ENCODE data around the gene QRICH1. TPM values are rescaled to one million over a fixed set of nuclear protein-coding genes. Genes with fewer than 3 reads are reported as not detected.

Gene QRICH1
- total and polyA plus RNA-seq, 10 of the 15 experiments (the other 5 are each of a cell fraction or from before 2014, with no cell fraction given) = 22.2 to 116 (median 81.4) TPM

- Histone ChIP-seq H4K20me1 (ENCODE audit: control insufficient read depth, insufficient read depth) (0 out of 2 replicates have a peak, but pooled peaks cover 3% of the 10 kb centered on the region), H2AFZ (ENCODE audit: control insufficient read depth, low read depth, low read length) (no peak overlapping the region), H3K27ac (ENCODE audit: control insufficient read depth, insufficient read depth) (no peak overlapping the region), H3K4me1 (ENCODE audit: control insufficient read depth, insufficient read depth, low read length) (peaks cover 5% of the 10 kb centered on the region; the same call in 1 of the 2 replicates), H3K79me2 (ENCODE audit: control insufficient read depth, insufficient read depth, low read length) (peaks cover 25% of the 10 kb centered on the region), H3K36me3 (ENCODE audit: control insufficient read depth in 2 of 2, insufficient read depth in 2 of 2, low read length in 1 of 2) (peaks cover 24 to 30% of the 10 kb centered on the region in 2 experiments), H3K9me3 (replicated peaks; ENCODE audit: control insufficient read depth, insufficient read depth, low read length) (no peaks in the 10 kb centered on the region), H3K4me2 (ENCODE audit: control insufficient read depth, insufficient read depth) (peak overlapping the region; percentile 86), H3K4me3 (no peak overlapping the region), H3K27me3 (replicated peaks in 1 of 2; ENCODE audit: control insufficient read depth in 2 of 2, insufficient read depth in 2 of 2, low read length in 1 of 2) (no peaks in the 10 kb centered on the region), H3K9ac (ENCODE audit: control insufficient read depth, insufficient read depth, low read length) (no peak overlapping the region)
- CTCF ChIA-PET = interaction anchor here (0.6 to 5.9 kb wide), 3 partner anchors 9 to 27 kb away, joined by 3 to 83 read pairs (median 21); partner anchors contain the start of genes P4HTM and WDR6
- no peak for DNase-seq (ENCODE audit: low read depth, low spot score)
- RAD21 ChIA-PET (ENCODE audit: unreplicated experiment) = interaction anchor here (2.3 kb wide), 1 partner anchor 29 kb away, joined by 12 read pairs; no protein-coding TSS in a partner anchor
- no peak for ATAC-seq
- in situ Hi-C loops (cut with MboI) (no loop called here), intact Hi-C loops (cut with micrococcal nuclease; ENCODE audit: unreplicated experiment) (no loop called here)
- no peak for FAIRE-seq
- SMC1A ChIA-PET (ENCODE audit: uncharacterized antibody, unreplicated experiment) = interaction anchor here (1.3 to 4.2 kb wide), 2 partner anchors 9 to 29 kb away, joined by 3 to 21 read pairs; partner anchors contain the start of gene WDR6
- no peak for TF ChIP-seq MTA2 (IDR thresholded peaks at IDR 0.05; ENCODE audit: low read depth)
- no peak for TF ChIP-seq FOS (IDR thresholded peaks at IDR 0.05; ENCODE audit: borderline replicate concordance, extremely low read depth, insufficient read length)
- no peak for TF ChIP-seq PML (IDR thresholded peaks at IDR 0.05; ENCODE audit: low read length)
- TF ChIP-seq, protein P1, sequence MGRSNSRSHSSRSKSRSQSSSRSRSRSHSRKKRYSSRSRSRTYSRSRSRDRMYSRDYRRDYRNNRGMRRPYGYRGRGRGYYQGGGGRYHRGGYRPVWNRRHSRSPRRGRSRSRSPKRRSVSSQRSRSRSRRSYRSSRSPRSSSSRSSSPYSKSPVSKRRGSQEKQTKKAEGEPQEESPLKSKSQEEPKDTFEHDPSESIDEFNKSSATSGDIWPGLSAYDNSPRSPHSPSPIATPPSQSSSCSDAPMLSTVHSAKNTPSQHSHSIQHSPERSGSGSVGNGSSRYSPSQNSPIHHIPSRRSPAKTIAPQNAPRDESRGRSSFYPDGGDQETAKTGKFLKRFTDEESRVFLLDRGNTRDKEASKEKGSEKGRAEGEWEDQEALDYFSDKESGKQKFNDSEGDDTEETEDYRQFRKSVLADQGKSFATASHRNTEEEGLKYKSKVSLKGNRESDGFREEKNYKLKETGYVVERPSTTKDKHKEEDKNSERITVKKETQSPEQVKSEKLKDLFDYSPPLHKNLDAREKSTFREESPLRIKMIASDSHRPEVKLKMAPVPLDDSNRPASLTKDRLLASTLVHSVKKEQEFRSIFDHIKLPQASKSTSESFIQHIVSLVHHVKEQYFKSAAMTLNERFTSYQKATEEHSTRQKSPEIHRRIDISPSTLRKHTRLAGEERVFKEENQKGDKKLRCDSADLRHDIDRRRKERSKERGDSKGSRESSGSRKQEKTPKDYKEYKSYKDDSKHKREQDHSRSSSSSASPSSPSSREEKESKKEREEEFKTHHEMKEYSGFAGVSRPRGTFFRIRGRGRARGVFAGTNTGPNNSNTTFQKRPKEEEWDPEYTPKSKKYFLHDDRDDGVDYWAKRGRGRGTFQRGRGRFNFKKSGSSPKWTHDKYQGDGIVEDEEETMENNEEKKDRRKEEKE (IDR thresholded peaks at IDR 0.05) = no peak
- TF ChIP-seq ZSCAN29 (IDR thresholded peaks at IDR 0.05) = no peak
- TF ChIP-seq TAF1 (IDR thresholded peaks at IDR 0.05; ENCODE audit: borderline replicate concordance, low read depth, low read length) = no peak
- TF ChIP-seq, protein P2, sequence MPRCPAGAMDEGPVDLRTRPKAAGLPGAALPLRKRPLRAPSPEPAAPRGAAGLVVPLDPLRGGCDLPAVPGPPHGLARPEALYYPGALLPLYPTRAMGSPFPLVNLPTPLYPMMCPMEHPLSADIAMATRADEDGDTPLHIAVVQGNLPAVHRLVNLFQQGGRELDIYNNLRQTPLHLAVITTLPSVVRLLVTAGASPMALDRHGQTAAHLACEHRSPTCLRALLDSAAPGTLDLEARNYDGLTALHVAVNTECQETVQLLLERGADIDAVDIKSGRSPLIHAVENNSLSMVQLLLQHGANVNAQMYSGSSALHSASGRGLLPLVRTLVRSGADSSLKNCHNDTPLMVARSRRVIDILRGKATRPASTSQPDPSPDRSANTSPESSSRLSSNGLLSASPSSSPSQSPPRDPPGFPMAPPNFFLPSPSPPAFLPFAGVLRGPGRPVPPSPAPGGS (IDR thresholded peaks at IDR 0.05; ENCODE audit: borderline replicate concordance, insufficient read depth, low read depth, low read length, poor library complexity, severe bottlenecking) = peak; percentile 14
- TF ChIP-seq POLR2AphosphoS5 (IDR thresholded peaks at IDR 0.05; ENCODE audit: low read length) = peak; percentile 55; the same call in 1 of the 2 replicates
- no peak for TF ChIP-seq CHD1 (IDR thresholded peaks at IDR 0.05; ENCODE audit: low read depth, low read length)
- TF ChIP-seq MXI1 (IDR thresholded peaks at IDR 0.05; ENCODE audit: low read depth, low read length) = no peak
- TF ChIP-seq RELA (IDR thresholded peaks at IDR 0.05; ENCODE audit: borderline replicate concordance, partially characterized antibody) = no peak
- peak; percentile 73 for TF ChIP-seq POLR2AphosphoS2 (IDR thresholded peaks at IDR 0.05; ENCODE audit: low read depth, low read length)
- TF ChIP-seq SREBF2 (IDR thresholded peaks at IDR 0.05; ENCODE audit: low read length) = no peak
- no peak for TF ChIP-seq SPI1 (IDR thresholded peaks at IDR 0.05; ENCODE audit: borderline replicate concordance, insufficient read depth, low read depth, low read length)
- TF ChIP-seq WRNIP1 (IDR thresholded peaks at IDR 0.05; ENCODE audit: borderline replicate concordance, low read depth, low read length) = no peak
- no peak for TF ChIP-seq JUNB (IDR thresholded peaks at IDR 0.05)
- TF ChIP-seq RB1 (IDR thresholded peaks at IDR 0.05; ENCODE audit: borderline replicate concordance) = no peak
- POLR2A ChIA-PET = interaction anchor here (1.6 to 2.8 kb wide), 3 partner anchors 9 to 77 kb away, joined by 6 to 28 read pairs (median 7); partner anchors contain the start of genes QRICH1 and WDR6
- no TSS peak for BruUV-seq (replicated peaks)
- 74% methylated on average over 6 of the region's 6 CpGs for WGBS (ENCODE audit: insufficient coverage, insufficient replicate concordance, low lambda C conversion rate, missing lambda C conversion rate)
Observed at GRCh38 chr3:49016414-49017228, 77.2 kb downstream of the QRICH1 start.
